Activated B cell treated with CpG ODN at 0.5 μM for 24 hours (primary cell): ENCODE results near the gene RORC. TPM values are rescaled to one million over a fixed set of nuclear protein-coding genes. Genes with fewer than 3 reads are reported as not detected.
A peak's percentile ranks its signal among the peaks of the same experiment; 100 is the strongest.

Experiments
- ATAC-seq: fragments of 200-7000 bp; cut with Tn5 transposase; one replicate; pipeline ENCODE4 v1.10.0; 2021; ENCODE audit warnings: low read depth, mild to moderate bottlenecking, moderate library complexity
- CTCF ChIA-PET: fragments of 350-600 bp; sonication (Branson Sonifier 250); formaldehyde crosslinking; loops from one replicate; lab custom pipeline; 2021; ENCODE audit warnings: antibody characterized with exemption; lab: Charles Lee
- POLR2A ChIA-PET: fragments of 350-600 bp; sonication (Branson Sonifier 250); formaldehyde crosslinking; loops from one replicate; lab custom pipeline; 2021; ENCODE audit warnings: antibody characterized with exemption; lab: Charles Lee
- DNase-seq: peaks from one replicate; pipeline ENCODE4 v3.0.0; 2022
- H3K27ac Mint-ChIP-seq: one replicate; pipeline ENCODE4 v1.8.0; 2020; ENCODE audit warnings: mixed read lengths
- H3K27me3 Mint-ChIP-seq: one replicate; pipeline ENCODE4 v1.8.0; 2021; ENCODE audit warnings: mixed read lengths
- H3K36me3 Mint-ChIP-seq: one replicate; pipeline ENCODE4 v1.8.0; 2021; ENCODE audit warnings: low read depth, mixed read lengths
- H3K4me1 Mint-ChIP-seq: one replicate; pipeline ENCODE4 v1.8.0; 2021; ENCODE audit warnings: mixed read lengths
- H3K4me3 Mint-ChIP-seq: one replicate; pipeline ENCODE4 v1.8.0; 2020; ENCODE audit warnings: mild to moderate bottlenecking, mixed read lengths
- H3K9me3 Mint-ChIP-seq: one replicate; pipeline ENCODE4 v1.8.0; 2020; ENCODE audit warnings: mixed read lengths
- CTCF ChIP-seq: fragments of 200-600 bp; IDR thresholded peaks from one replicate; pipeline ENCODE4 v1.8.0; 2022; ENCODE audit warnings: antibody characterized with exemption, mild to moderate bottlenecking
- intact Hi-C: fragments of 100-400 bp; cut with micrococcal nuclease; formaldehyde crosslinking; loops from one replicate; pipeline ENCODE4 v1.15.1; 2024
- total RNA-seq: library from RNA; stranded (reverse); gene quantifications from 2 replicates; pipeline ENCODE4 v1.2.3, GENCODE V29; 2022

Gene RORC
- total RNA-seq, 1 donor from 2014 or later, result 0.09 TPM

DNA sequence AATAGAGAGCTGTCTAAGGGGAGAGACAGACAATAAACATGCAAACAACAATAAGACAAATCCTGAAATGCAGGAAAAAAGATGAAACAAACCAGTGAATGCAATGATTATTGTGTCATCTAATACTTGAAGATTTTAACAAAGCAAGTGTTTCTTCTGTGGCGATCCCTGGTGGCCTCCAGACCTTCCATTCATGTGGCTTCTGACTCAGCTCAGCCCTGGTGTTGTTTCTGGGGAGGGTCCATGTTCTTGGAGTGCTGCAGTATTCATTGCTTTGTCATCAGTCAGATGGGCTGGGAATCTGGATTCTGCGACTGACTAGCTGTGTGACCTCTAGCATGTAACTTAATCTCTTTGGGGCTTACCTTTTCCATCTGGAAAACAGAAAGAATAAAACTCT, 9.5 kb upstream of the RORC start:
- H3K36me3 Mint-ChIP-seq, result no peaks in the 10 kb centered on the region
- peaks cover 55% of the 10 kb centered on the region for H3K4me1 Mint-ChIP-seq
- H3K27me3 Mint-ChIP-seq, result peaks cover 3% of the 10 kb centered on the region
- no peak overlapping the region for H3K4me3 Mint-ChIP-seq
- no peak for TF ChIP-seq CTCF
- H3K9me3 Mint-ChIP-seq, result no peaks in the 10 kb centered on the region
- ChIA-PET CTCF (interaction anchor here (1.7 kb wide), 1 partner anchor 247 kb away, joined by 5 read pairs; no protein-coding TSS in a partner anchor), POLR2A (no interaction called here)
- H3K27ac Mint-ChIP-seq, result no peak overlapping the region
- no peak for ATAC-seq
- no peak for DNase-seq
- intact Hi-C loops, result no loop called here

- Mint-ChIP-seq H3K27me3 (peaks cover 3% of the 10 kb centered on the region), H3K4me1 (peaks cover 55% of the 10 kb centered on the region), H3K36me3 (no peaks in the 10 kb centered on the region), H3K27ac (no peak overlapping the region), H3K9me3 (no peaks in the 10 kb centered on the region), H3K4me3 (peak overlapping the region; percentile 81)
- no peak for ATAC-seq
- CTCF ChIA-PET, result interaction anchor here (0.6 to 1.7 kb wide), 2 partner anchors 69 to 247 kb away, joined by 3 to 5 read pairs; partner anchors contain the start of gene THEM4
- intact Hi-C loops, result no loop called here
- DNase-seq, result no peak
- TF ChIP-seq CTCF, result no peak
- POLR2A ChIA-PET, result interaction anchor here (0.6 to 1.5 kb wide), 2 partner anchors 20 to 514 kb away, joined by 4 to 5 read pairs; no protein-coding TSS in a partner anchor
These were observed 8.8 kb upstream of the RORC start for GRCh38 chr1:151840421-151840820.

DNA sequence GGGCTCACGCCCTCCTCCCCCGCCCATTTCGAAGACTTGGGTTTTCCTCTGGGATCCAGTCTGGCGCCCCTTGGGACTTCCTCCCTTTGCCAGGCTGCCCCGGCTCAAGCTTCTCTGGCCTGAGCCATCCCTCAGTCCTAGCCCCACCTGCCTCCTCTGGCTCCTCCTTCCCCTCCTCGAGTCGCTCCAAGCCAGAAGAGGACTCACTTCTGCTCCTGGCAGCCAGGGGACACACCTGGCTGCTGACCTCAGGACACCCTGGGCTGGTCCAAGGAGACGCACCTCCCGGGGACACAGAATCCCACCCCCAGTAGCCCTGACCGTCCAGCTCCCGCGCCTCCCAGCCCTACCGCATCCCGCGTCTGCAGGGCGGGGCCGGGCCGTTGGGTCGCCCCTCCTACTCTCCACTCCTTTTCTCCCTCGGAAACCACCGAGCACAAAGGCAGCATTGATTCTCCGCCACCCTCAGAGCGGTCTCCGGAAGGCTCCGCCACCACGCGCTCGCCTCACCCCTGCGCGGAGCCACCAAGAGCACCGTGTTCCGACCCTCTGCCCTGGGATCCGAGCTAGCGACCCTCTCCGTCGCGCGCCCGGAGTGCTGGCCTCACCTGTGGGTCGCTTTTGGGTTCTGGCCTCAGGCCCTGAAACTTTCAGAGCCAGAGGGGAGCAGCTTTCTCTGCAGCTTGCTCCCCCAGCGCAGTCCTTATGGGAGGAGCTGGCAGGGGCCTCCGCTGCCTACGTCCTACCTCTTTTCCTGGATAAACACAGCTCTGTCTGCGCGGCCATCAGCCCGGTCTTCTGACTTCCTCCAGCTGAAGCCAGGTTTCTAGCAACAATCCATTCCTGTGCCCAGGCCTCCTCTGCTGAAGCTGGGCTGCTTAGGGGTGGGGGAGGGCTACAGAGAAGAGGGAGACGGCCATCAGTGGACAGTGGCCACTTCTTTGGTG, 8.1 kb upstream of the RORC start, which contains the start of gene C2CD4D:
Gene C2CD4D, minus strand, starts transcription at position 364 of the 947 bp plus-strand sequence. CDS start 831 bp downstream, outside the sequence.
- ChIA-PET POLR2A (interaction anchor here (0.6 to 1.5 kb wide), 3 partner anchors 21 to 513 kb away, joined by 4 to 5 read pairs (median 4); no protein-coding TSS in a partner anchor), CTCF (interaction anchor here (0.6 to 1.7 kb wide), 3 partner anchors 69 to 246 kb away, joined by 3 to 5 read pairs (median 3); partner anchors contain the start of gene THEM4)
- intact Hi-C loops, result loop anchor here (1.0 to 10.0 kb wide), 7 partner anchors 49 to 642 kb away; partner anchors contain the start of genes MRPL9, PIP5K1A, POGZ and TDRKH
- H3K27me3 Mint-ChIP-seq, result peaks cover 3% of the 10 kb centered on the region
- DNase-seq (peak; percentile 52), ATAC-seq (peak; percentile 55)
- H3K4me3 Mint-ChIP-seq, result peak within 1 kb of the TSS; percentile 81
- TF ChIP-seq CTCF, result no peak
- peak within 1 kb of the TSS; percentile 35 for H3K27ac Mint-ChIP-seq
- H3K4me1 Mint-ChIP-seq, result peaks cover 52% of the 10 kb centered on the region
- H3K9me3 Mint-ChIP-seq, result no peaks in the 10 kb centered on the region
- no peaks in the 10 kb centered on the region for H3K36me3 Mint-ChIP-seq

DNA sequence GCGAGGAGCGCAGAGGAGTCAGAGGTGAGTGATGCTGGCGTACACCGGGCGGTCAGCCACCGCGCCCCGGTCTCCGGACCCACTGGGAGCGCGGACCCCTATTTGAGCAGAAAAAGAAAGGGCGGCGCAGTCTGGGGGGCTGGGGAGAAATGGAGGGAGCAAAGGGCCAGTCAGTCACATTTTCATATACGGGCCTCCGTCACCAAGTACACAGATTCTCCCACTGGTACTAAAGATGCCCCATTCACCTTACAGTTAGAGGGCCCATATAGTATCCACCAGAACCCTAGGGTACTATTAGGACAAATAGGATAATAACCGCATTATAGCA, 7.4 kb upstream of the RORC start:
- peak overlapping the region; percentile 12 for H3K27ac Mint-ChIP-seq
- no peak for TF ChIP-seq CTCF
- ATAC-seq, result no peak
- H3K4me3 Mint-ChIP-seq, result peak overlapping the region; percentile 81
- H3K36me3 Mint-ChIP-seq, result no peaks in the 10 kb centered on the region
- ChIA-PET CTCF (interaction anchor here (1.6 kb wide), 1 partner anchor 162 kb away, joined by 3 read pairs; no protein-coding TSS in a partner anchor), POLR2A (interaction anchor here (1.5 kb wide), 1 partner anchor 22 kb away, joined by 4 read pairs; no protein-coding TSS in a partner anchor)
- H3K9me3 Mint-ChIP-seq, result no peaks in the 10 kb centered on the region
- peaks cover 3% of the 10 kb centered on the region for H3K27me3 Mint-ChIP-seq
- peaks cover 45% of the 10 kb centered on the region for H3K4me1 Mint-ChIP-seq
- DNase-seq, result no peak
- intact Hi-C loops, result loop anchor here (1.0 to 10.0 kb wide), 7 partner anchors 48 to 642 kb away; partner anchors contain the start of genes MRPL9, PIP5K1A, POGZ and TDRKH
